Left forelimb (tissue), 1 donor: Measurements from ENCODE around the gene GRN.
A peak's percentile ranks its signal among the peaks of the same experiment; 100 is the strongest.
"Not testable (repeated sequence)": the region's sequence is repeated elsewhere in the genome, so short reads cannot be mapped to it uniquely, and the experiment has no call there.

ENCODE experiments used
- DNase-seq: peaks from one replicate; pipeline ENCODE4 v3.0.0-alpha.2; 2018; ENCODE audit warnings: low spot score

The GRN gene

GRCh38 chr17:44383363-44383762, 38.3 kb downstream of the GRN start:
- no peak for DNase-seq

DNA sequence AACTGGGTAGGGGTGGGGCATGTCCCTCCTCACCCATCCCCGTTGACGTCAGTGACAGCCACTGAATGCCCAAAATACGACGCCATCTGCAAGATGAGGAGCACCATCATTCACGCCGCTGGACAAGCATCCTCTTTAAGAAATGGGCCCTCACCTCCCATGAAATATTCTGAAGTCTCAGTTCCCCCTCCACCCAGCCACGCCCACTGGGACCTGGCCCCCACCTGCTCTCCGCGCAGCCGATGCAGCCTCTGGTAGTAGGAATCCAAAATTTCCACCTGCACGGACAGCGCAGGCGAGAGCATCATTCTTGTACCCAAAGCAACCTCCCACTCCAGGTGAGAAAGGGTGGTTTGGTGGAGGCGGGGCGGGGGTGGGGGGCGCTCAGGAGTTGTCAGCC, 38.8 kb downstream of the GRN start:
- no peak for DNase-seq

DNA sequence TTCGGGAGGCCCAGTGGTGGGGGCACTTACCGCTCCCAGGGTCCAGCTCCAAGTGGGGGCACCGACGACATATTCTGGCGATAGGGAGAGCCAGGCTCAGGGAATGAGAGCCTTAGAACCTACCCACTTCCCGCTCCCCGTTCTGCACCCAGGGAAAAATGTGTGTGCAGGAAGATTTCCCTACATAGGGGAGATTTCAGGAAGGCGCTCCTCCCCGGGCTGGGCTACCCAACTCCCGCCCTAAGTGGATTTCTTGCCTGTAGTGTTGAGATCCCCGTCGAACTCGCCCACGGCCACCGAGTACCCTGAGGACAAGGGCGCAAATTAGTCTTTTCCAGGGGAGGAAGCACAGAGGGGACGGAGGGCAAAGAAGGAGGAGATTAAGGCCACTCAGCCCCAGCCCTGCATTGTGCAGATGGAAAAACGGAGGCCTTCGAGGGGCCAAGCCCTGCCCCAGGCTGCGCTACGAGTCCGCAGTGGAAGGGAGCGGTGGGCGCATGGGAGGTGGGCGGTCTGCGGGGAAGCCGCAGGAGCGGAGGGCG, 39.2 kb downstream of the GRN start:
- no peak for DNase-seq

DNA sequence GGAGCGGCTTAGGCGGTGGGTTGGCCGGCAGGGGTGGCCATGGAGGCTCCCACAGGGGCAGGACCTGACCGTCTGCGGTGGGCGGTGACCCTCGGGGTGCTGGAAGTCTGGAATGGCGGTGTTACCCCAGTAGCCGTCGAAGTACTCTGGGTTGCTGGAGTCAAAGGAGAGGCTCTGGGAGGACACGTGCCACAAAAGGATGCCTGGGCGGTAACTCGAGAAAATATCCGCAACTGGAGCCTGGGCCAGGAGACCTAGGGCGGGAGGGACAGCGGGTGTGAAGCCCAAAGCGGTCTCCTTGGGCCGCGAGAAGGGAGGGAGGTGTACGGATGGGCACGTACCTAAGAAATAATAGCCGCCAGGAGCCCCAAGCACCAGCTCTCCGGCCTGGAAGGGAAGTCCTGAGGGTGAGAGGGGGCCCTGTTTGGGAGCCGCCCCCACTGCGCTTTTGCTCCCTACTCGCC, 39.8 kb downstream of the GRN start:
- DNase-seq, result no peak

- DNase-seq, result peak; percentile 90
Observed at GRCh38 chr17:44385287-44386181, 40.4 kb downstream of the GRN start.

GRCh38 chr17:44386182-44386525, 41.1 kb downstream of the GRN start:
- DNase-seq, result no peak

GRCh38 chr17:44387804-44388203, 42.7 kb downstream of the GRN start:
- DNase-seq, result no peak

DNA sequence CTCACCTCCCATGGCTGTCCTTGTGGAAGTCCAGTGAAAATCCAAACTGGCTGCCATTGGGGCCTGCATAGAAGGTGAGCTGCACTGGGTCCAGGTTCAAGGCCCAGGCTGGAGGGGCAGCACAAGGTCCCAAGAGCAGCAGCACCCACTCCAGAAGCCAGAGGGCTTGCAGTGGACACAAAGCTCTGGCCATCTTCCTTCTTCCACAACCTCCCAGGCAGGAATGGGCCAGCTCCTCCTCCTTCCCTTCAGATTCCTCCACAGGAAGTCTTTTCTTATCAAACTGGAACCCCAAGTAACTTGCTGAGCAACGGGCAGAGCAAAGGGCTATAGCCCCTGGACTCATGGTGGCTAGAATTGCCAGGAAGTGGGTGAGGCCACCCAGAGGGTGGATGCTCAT, 44.2 kb downstream of the GRN start, which contains the start of gene ITGA2B:
Gene ITGA2B, minus strand, starts transcription at position 369 of the 400 bp plus-strand sequence. Its CDS starts 176 bp downstream, at position 193.
- DNase-seq, result no peak

DNA sequence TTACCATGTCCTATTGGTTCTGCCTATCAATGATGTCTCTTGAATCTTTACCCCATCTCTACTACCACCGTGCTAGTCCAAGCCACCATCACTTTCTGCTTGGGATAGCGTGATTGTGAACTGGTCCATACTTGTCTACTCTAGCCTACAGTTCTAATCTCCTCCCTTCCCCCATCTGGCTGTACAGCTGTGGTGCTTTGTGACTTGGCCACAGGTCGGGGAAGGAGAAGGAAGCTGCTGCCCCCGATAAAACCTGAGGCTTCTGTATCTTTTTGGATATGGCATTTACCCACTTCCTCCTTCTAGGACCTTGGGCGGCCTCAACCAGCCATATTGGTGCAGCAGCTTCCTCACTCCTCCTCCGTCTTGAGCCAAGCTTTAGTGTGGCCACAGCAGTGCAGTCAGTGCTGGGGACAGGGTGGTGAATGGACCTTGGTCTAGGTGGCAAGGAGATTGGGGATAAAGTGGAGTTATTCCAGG, 44.7 kb downstream of the GRN start:
- DNase-seq, result no peak

DNA sequence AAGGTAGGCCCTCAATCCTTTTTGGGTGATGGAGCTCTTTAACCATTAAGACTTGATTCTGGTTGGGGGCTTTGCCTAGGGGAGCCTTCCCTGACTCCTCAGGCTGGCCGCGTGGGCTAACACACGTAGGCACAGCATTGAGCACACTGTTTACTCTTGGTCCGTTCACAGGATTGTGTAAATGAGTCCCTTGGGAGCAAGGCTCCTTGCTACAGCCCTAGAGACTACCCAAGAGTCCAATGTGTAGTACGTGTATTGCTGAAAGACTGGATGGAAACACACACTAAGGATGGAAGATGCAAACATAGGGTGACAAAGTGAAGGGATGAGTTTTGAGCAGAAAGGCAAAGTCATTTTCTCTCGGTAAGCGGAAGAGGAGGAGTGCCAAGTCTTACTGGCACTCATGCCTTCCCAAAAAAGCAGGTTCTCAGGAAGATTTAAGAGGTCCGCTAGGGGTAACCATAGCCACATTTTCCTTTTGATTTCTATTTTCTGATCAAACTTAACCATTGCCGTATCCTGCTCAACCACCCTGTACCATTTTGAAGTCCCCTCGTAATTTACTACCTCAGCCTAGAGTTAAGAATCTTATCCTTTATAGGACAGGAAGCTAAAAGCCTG, 45.3 kb downstream of the GRN start:
- no peak for DNase-seq

GRCh38 chr17:44394112-44394511, 49.0 kb downstream of the GRN start:
- not testable (repeated sequence) for DNase-seq

DNA sequence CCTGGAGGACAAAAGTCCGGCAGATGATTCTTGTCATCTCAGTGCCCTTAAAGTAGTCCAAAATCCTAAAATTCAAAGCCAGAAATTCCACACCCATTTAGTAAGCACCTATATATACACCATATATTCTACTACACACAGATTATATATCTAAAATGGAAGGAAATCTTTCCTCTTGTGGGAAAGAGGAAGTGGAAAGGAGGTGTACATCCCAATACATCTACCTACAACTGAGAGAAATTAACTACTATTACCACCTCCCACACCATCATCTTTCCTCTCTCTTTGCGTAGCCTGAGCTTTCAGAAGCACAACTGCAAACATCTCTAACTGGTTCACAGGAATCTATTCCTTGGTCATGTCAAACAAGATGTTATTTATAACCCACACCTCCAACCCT, 49.7 kb downstream of the GRN start:
- DNase-seq, result no peak

- DNase-seq, result no peak
Observed at GRCh38 chr17:44396946-44397345, 51.8 kb downstream of the GRN start.

DNA sequence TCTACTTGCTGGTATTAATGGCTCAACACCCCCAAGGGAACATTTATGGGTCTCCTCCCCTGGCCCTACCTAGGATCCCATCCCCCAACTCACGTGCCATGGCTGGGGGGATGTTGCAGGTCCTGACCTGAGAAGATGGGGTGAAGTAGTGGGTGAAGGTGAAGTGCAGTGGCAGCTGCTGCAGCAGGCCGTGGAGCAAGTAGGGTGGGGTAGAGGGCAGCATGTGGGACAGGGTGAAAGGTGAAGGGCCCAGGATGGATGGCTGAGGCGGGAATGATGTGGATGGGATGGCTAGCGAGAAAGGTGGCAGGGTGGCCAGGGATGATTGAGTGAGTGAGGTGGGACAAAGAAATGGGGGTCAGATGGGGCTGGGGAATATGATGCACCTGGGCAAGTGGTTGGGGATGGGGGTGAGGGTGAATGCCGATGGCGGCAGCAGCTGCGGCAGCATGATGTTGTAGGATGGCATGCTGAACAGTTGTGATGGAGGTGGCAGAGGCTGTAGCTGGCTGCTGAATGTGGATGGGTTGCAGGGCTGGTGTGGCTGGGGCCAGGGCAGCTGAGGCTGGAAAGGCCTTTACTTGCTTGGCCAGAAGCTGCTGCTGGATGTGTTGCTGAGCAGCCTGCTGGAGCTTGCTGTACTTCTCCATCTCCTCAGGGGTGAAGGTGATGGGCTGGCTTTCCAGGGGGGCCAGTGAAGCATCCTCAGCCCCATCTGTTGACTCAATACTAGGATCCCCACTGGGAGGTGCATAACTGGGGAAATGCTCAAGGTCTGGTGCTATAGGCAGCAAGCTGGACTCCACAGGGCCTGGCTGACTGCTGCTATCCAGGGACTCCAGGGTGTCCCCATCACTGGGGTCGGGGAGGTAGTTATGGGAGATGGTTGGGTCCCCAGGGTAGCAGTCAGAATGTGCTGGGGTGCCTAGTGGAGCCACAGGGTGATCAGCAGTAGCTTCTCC, 52.7 kb downstream of the GRN start:
- DNase-seq, result no peak

DNA sequence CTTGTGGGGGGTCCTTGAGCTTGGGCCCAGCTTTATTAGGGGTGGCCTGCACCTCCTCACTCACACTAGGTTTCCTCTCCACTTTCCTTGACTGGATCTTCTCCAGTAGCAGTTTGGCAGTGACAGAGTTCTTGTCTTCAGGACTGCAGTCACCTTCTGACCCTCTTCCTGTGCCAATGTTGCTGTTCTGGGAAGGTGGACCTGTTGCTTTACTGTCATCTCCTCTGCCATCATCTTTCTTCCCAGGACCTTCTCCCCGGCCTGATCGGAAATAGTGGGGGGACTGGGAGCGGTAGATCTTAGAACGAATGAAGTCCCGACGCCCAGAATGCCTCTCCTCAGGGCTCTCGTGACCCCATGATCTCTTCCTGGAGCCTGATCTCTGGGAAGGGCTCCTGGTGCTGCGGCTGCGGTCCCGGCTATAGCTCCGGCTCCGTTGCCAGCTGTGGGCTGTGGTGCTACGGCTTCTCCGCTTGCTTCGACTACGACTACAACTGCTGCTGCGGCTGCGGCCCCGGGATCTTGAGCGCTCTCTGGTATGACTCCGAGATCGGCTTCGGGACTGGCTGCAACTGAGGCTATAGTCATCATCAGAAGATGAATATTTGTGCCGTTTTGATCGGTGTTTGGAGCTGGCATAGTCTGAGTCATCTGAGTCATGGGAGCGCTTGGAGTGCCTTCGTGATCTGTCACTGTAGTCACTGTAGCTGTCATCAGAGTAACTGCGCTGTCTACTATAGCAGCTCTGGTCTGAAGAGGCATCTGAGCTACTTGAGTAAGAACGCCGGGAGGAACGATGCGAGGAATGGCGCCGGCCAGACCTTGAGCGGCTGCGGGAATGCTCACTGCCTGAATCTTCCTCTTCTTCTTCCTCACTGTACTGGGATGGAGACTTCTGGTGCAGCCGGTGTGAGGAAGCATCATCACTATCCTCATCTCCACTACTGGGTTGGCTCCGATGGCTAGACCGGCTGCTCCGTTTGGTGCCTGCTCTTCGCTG, 53.9 kb downstream of the GRN start:
- DNase-seq, result no peak

DNA sequence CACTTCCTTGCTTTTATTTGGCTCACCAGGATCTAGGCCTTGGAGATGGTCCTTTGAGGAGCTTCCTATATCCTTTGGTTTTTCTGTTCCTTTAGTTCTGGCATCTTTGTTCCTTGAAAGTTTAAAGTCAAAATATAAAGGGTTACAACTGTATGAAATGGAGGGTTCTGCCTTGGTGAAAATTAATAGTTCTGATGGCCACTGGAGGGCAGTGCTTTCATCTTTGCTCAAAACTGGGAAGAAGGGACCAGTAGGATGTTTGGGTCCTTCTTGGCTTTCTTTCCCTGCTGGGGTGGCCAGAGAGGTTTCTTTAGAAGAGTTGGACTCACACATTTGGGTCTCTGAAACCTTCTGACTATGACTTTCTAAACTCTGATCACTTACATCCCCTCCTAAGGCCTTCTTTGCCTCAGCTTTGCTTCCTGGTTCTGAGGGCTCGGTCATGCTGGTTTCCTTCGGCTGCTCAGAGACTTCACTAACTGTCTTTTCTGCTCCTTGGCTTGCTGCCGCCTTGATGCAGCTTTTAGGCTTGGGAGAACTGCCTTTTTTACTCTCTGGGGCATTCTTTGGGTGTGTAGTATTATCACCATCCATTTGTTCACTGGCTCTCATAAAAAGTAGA, 55.2 kb downstream of the GRN start:
- DNase-seq, result no peak
